Measurements from ENCODE around the gene OR2L3. TPM values are rescaled to one million over a fixed set of nuclear protein-coding genes. Genes with fewer than 3 reads are reported as not detected.
"Not testable (repeated sequence)": the region's sequence is repeated elsewhere in the genome, so short reads cannot be mapped to it uniquely, and the experiment has no call there.

The OR2L3 gene
- total RNA-seq, 2 experiments from 2014 or later = not detected

GRCh38 chr1:248054671-248055070 is 8.0 kb downstream of the OR2L3 start:
- H3K4me3 Mint-ChIP-seq = no peak overlapping the region
- CTCF ChIA-PET = no interaction called here
- no peak overlapping the region for H3K27ac Mint-ChIP-seq
- H3K4me1 Mint-ChIP-seq (ENCODE audit: low read depth) = no peaks in the 10 kb centered on the region
- H3K36me3 Mint-ChIP-seq (ENCODE audit: low read depth) = no peaks in the 10 kb centered on the region
- no peak for TF ChIP-seq CTCF (IDR thresholded peaks at IDR 0.05)
- POLR2A ChIA-PET = no interaction called here
- no peaks in the 10 kb centered on the region for H3K27me3 Mint-ChIP-seq
- ATAC-seq (no peak), DNase-seq (no peak)
- peaks cover 26% of the 10 kb centered on the region for H3K9me3 Mint-ChIP-seq
- intact Hi-C loops (cut with micrococcal nuclease) = no loop called here

GRCh38 chr1:248055261-248055660 is 8.6 kb downstream of the OR2L3 start:
- Mint-ChIP-seq H3K9me3 (peaks cover 26% of the 10 kb centered on the region), H3K4me3 (no peak overlapping the region), H3K27me3 (no peaks in the 10 kb centered on the region), H3K36me3 (ENCODE audit: low read depth) (no peaks in the 10 kb centered on the region), H3K27ac (no peak overlapping the region), H3K4me1 (ENCODE audit: low read depth) (no peaks in the 10 kb centered on the region)
- no peak for ATAC-seq
- ChIA-PET POLR2A (no interaction called here), CTCF (no interaction called here)
- TF ChIP-seq CTCF (IDR thresholded peaks at IDR 0.05) = no peak
- intact Hi-C loops (cut with micrococcal nuclease) = no loop called here
- no peak for DNase-seq

GRCh38 chr1:248065071-248065470 is 18.4 kb downstream of the OR2L3 start:
- no peak overlapping the region for H3K4me3 Mint-ChIP-seq
- H3K36me3 Mint-ChIP-seq (ENCODE audit: low read depth) = no peaks in the 10 kb centered on the region
- intact Hi-C loops (cut with micrococcal nuclease) = no loop called here
- no peak for DNase-seq
- no peak overlapping the region for H3K27ac Mint-ChIP-seq
- H3K4me1 Mint-ChIP-seq (ENCODE audit: low read depth) = no peaks in the 10 kb centered on the region
- no peak for TF ChIP-seq CTCF (IDR thresholded peaks at IDR 0.05)
- peaks cover 13% of the 10 kb centered on the region for H3K9me3 Mint-ChIP-seq
- ChIA-PET CTCF (no interaction called here), POLR2A (no interaction called here)
- no peaks in the 10 kb centered on the region for H3K27me3 Mint-ChIP-seq
- ATAC-seq = no peak

GRCh38 chr1:248065604-248066003 is 19.0 kb downstream of the OR2L3 start:
- Mint-ChIP-seq H3K27me3 (no peaks in the 10 kb centered on the region), H3K4me3 (no peak overlapping the region), H3K27ac (no peak overlapping the region), H3K36me3 (ENCODE audit: low read depth) (no peaks in the 10 kb centered on the region), H3K4me1 (ENCODE audit: low read depth) (no peaks in the 10 kb centered on the region), H3K9me3 (peaks cover 15% of the 10 kb centered on the region)
- POLR2A ChIA-PET = no interaction called here
- no peak for DNase-seq
- ATAC-seq = no peak
- CTCF ChIA-PET = no interaction called here
- intact Hi-C loops (cut with micrococcal nuclease) = no loop called here
- TF ChIP-seq CTCF (IDR thresholded peaks at IDR 0.05) = no peak

- intact Hi-C loops (cut with micrococcal nuclease); H3K36me3 Mint-ChIP-seq (ENCODE audit: low read depth); CTCF ChIA-PET; H3K27ac Mint-ChIP-seq; ATAC-seq; H3K4me3 Mint-ChIP-seq; H3K27me3 Mint-ChIP-seq; H3K4me1 Mint-ChIP-seq (ENCODE audit: low read depth); POLR2A ChIA-PET; DNase-seq: not testable (repeated sequence)
- H3K9me3 Mint-ChIP-seq = peaks cover 11% of the 10 kb centered on the region
Observed at GRCh38 chr1:248083864-248084263, 37.2 kb downstream of the OR2L3 start.

GRCh38 chr1:248094884-248095283 is 48.2 kb downstream of the OR2L3 start, which contains the start of gene OR2L13:
Gene OR2L13, plus strand, starts transcription at chr1:248095184. Its CDS starts 4,192 bp downstream, at chr1:248099376.
- ChIA-PET CTCF (no interaction called here), POLR2A (no interaction called here)
- ATAC-seq (no peak), DNase-seq (no peak)
- Mint-ChIP-seq H3K27ac (no peak within 1 kb of the TSS), H3K4me1 (ENCODE audit: low read depth) (no peaks in the 10 kb centered on the region), H3K9me3 (peaks cover 9% of the 10 kb centered on the region), H3K27me3 (no peaks in the 10 kb centered on the region), H3K4me3 (no peak within 1 kb of the TSS), H3K36me3 (ENCODE audit: low read depth) (no peaks in the 10 kb centered on the region)
- TF ChIP-seq CTCF (IDR thresholded peaks at IDR 0.05) = no peak
- intact Hi-C loops (cut with micrococcal nuclease) = no loop called here

Data from activated CD8-positive, alpha-beta T cell treated with anti-CD3 and anti-CD28 coated beads for 36 hours (primary cell).